ENCODE results near the gene CUEDC1.
"Not testable (repeated sequence)": the region's sequence is repeated elsewhere in the genome, so short reads cannot be mapped to it uniquely, and the experiment has no call there.

The CUEDC1 gene

DNA sequence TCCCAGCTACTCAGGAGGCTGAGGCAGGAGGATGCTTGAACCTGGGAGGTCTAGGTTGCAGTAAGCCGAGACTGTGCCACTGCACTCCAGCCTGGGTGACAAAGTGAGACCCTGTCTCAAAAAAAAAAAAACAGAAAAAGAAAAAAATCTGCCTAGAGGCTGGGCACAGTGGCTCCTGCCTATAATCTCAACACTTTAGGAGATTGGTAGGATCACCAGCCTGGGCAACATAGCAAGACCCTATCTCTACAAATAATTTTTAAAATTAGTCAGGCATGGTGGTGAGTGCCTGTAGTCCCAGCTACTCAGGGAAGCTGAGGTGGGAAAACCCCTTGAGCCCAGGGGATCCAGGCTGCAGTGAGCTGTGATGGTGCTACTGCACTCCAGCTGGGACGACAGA is 17.7 kb downstream of the CUEDC1 start:
- no peak for DNase-seq

DNA sequence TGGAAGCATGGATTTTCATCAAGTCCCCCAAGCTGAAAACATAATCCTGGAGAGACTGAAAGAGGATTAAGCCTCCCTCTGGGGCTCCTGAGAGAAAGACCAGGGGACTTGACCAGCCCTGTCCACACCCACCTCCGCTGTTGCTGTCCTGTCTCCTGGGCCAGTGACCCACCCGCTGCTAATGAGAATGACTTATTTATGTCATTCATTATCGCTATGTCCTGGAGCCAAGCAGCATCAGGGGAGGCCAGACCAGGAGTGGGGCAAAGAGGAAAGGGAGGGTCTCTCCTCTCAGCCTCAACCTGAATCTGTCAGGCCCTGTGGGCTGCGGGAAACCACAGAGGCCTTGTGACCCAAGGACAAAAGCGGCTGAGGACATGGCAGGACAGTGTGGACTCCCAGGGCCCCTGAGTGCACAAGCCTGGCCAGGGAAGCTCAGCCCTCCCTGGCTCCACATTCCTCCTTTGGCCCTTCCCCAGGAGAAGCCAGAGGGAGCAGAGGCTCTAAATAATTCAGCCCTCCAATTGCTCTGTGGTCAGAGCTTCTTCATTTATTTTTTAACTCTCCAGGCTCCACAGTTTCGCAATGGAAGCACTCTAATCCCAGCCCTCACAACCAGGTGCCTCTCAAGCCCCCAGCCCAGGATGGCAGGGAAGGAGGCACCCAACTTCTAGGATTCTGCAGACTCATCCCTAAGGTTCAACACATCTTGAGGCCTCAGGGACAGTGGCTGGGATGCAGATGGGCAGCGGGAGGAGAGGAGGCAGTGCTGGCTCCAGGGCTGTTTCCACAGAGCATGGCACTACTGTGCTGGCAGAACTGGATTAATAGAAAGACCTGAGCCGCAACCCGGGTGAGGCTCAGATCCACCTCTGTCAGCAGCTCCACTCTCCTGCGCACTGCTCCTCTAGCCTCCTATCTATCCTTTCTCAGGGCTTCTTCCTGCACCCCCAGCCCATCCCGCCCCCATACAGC is 19.1 kb downstream of the CUEDC1 start:
- no peak for DNase-seq

DNA sequence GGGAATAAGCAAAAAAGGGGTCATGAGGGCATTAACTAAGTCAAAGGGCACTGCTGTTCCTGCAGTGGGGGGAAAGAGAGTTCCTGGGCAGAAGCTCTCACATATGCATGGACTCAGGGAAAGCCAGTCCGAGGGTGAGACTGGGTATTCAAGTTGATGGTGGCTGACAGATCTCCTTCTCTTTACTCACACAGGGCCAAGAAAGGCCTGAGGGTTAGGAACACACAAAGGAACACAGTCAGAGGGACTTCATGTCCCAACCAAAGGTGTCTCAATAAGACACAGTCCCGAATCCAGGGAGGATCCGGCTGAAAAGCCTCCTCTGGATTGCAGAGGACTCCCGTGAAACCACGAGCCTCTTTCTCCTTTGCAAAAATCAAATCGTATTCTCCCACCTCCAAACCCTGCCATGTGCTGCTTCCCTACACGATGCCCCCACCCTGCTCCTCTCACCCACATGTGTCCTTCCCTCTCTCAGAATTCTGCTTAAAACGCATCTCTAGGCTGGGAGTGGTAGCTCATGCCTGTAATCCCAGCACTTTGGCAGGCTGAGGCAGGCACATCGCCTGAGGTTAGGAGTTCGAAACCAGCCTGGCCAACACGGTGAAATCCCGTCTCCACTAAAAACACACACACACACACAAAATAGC is 23.6 kb downstream of the CUEDC1 start:
- DNase-seq: no peak

DNA sequence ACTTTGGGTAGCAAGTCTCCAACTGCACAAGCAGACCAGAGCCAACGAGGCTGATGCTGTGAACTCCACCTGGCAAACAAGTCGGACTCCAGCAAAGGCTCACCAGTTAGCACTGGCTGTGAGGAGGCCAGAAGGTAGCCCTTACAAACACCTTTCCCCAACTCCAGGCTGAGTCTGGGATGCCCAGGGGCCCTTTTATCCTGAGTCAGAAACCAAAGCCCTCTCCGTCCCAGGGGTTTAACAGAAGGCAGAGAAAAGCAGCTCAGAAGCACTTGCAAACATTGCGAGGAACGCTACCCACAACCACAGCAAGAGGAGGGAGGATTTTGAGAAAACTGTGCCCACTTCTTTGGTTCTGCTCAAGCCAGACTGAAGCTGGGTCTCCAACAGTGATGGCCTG is 25.0 kb downstream of the CUEDC1 start:
- DNase-seq: no peak

DNA sequence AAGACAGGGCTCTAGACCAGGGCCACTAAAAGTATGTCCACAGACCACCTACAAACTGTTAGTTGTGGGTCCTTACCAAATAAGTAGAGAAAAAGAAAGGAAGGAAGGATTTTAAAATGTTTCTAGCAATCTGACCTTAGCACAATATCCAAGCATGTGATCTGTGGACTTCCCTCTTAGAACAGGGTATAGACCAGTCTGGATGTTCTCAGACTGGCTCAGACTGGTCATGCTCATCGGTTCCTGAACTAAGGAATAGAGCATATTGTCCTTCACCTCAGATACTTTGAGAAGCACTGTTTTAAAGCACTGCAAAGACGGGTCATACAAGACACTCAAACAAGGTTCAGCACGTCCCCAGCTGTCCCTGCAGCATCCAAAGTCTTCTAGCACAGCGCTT is 25.8 kb downstream of the CUEDC1 start:
- no peak for DNase-seq

DNA sequence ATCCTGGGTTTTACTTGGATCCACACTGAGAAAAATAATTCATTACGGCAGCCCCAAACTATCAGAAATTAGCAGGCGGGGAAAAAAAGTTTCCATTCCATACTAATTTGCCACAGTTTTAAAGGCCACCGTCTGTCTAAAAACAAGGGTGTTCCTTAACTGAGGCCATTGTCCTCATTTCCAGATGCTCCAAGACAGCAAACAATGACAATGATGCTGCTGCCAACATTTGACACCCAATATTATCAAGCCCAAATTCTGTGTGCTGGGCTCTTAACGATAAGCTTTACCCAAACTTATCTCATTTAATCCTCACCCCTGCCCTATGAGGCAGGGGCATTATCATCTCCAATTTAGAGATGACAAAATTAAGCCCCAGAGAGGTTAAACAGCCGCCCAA is 26.3 kb downstream of the CUEDC1 start:
- no peak for DNase-seq

DNA sequence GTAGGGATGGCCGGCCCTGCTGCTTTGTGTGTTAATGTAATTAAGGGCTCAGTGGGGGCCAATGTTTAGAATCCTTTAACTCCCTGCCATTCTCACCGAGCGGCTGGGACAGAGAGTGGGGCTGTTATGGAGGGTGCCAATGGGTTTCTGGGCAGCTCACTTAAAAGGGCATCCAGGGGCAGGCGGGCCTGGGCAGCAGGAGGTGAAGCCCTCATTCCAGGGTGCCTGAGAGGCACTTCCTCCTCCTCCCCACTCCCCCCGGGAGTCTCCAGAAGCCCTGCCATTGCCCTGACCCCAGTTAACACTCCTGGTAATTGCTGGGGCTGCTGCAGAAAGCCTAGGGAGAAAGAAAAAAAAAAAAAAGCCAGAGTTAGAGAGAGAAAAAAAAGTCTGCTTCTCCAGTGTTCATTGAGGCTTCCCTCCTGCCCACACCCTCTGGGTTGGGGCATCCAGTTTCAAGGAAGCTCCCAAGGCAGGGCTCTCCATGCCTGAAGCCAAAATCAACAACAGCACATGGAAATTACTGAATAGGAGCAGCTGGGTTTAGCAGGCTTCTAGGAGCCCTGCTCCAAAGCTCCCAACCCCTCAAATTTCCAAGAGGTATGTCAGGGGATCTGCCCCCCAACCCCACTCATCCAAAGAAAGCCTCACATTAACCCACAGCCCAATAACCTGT is 28.0 kb downstream of the CUEDC1 start:
- no peak for DNase-seq

DNA sequence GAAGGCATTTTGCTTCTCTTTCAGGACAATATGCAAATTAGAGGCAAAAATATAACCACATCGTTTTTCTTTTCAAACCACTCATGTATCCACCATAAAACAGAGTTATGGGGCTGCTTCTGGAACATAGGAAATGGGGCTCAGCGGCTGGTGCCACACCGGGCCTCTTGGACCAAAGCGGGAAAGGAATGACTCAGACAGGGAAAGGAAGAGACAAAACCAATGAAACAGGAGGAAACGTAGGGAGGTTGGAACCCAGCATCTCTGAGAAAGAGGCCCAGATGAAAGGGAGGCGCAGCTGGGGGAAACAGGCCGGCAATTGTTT is 28.5 kb downstream of the CUEDC1 start:
- DNase-seq: no peak

DNA sequence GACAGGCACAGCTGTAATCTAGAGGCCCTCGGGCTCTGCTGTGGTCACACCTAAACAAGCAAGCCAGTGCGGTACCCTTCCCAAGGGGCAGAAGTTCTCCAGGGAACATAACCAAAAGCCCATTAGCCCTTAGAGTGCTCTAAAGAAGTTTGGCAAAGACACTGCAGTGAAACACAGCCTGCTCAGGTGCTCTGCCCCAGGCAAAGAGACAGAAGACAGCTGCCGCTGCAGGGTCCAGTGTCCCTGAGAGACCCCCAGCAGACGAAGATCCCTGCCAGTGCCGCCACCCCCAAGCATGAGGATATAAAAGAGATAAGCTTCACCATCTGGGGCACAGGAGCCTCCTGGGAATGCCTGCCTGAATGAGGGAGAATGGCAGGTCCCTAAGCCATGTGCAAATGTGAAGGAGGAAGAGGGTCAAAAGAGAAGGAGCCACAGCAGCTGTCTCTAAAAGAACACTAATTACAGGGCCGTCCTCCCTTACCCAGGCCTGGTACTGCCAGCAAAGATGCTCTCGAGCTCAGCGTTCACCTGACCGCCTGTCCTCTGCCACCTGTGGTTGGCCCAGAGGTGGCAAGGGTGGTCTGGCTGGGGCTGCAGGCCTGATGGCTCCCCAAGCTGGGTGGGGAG is 29.7 kb downstream of the CUEDC1 start:
- DNase-seq: no peak

DNA sequence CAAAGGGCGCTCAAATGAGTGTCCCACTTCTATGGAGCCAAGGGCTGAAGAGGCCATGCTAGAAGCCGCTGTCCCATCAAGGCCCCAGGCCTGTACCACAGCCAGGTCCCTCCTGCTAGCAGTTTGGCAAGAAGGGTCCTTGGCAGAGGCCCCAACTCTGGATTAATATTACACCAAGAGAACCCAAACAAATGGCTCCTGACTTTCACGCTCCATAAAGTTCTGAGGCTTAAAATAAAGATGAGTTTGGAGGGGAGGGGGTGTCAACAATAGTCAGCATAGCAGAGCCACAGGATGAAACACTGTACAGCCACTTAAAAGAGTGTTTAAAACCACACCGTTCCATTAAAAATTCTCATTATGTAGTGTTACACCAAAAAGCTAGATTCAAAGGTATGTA is 30.5 kb downstream of the CUEDC1 start:
- no peak for DNase-seq

DNA sequence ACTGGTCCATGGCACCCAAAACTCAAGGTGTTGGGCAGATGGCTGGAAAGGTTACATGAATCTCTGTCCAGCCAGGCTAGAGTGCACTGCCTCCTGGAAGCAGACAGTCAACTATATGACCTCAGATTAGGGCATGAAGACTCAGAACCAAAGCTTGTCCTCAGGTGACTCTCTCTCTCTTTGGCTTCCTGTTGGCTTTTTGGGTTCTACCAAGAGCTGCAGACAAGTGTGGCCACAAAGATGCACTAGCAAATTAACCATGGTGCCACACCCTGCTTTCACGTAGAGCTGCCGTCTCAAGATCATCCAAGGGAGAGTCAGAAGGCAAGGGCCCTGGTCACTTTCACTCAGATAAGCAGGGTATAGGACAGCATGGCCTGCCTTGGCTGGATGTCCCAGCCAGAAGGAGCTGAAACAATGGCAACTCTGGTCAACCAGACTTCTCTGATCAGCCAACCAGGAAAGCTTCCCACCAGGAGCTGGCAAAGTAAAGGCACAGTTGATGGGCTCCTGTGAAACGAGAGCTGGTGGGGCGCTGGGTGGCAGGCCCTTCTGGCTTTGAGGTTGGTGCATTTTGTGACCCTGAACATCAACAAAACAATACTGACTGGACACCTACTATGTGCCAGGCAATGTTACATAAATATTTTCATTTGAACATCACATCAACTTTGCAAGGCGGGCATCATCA is 31.9 kb downstream of the CUEDC1 start:
- no peak for DNase-seq

DNA sequence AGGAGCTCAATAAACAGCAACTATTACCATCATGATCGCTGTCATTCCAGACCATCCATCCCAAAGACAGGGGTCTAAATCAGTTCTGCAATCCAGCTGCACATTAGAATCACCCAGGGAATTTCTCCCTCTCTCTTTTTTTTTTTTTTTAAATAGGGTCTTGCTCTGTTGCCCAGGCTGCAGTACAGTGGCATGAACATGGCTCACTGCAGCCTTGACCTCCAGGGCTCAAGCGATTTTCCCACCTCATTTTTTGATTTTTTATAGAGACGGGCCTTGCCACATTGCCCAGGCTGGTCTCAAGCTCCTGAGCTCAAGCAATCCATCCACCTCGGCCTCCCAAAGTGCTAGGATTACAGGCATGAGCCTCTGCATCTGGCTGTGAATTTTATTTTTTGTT is 32.5 kb downstream of the CUEDC1 start:
- not testable (repeated sequence) for DNase-seq

DNA sequence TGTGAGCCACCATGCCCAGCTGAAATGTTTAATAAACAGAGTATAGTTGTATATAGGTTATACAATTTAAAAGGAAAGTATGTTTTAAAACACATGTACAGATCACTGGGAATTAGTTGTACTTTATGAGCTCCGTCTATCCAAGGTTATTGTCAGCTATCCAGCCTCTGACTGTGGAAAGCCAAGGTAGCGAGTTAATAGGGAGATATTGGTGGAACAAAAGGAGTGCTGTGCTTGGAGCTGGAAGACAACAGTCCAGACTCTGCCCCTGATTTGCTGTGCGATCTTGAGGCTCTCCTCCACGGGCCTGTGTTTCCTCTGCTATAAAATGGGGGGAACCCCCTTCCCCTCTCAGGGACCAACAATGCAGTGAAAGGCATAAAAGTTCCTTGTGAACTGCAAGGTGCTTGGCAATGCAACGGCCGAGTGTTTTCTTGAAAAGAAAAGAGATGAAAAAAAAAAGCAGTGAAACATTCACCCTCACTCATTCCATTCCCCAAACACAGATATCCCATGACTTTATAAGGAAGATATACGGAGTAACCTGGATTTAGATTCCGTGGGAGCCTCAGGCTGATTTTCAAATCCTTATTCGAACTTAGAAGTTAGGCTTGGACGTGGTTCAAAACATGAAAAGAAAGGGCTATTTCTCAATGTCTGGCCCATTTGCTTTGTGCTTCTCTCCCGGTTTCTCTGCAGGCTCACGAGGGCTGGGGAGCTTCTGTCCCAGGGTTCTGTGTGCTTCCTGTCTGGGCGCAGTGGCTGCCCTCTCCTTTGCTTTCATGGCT is 34.1 kb downstream of the CUEDC1 start:
- DNase-seq: no peak

DNA sequence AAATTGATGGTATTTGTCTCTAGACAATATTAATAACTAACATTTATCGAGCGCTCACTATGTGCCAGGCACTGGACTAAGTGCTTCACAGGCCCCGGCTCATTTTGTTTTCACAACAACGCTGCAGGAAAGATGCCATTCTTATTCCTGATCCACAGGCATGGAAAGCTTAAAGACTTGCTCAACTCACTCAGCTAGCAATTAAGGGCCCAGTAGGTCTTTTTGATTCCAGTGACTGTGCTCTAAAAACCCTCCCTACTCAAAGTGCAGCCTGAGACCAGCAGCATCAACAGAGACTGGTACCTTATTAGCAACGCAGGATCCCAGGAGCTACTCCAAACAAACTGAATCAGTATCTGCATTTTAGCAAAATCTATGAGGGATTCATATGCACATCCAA is 35.3 kb downstream of the CUEDC1 start:
- no peak for DNase-seq

DNA sequence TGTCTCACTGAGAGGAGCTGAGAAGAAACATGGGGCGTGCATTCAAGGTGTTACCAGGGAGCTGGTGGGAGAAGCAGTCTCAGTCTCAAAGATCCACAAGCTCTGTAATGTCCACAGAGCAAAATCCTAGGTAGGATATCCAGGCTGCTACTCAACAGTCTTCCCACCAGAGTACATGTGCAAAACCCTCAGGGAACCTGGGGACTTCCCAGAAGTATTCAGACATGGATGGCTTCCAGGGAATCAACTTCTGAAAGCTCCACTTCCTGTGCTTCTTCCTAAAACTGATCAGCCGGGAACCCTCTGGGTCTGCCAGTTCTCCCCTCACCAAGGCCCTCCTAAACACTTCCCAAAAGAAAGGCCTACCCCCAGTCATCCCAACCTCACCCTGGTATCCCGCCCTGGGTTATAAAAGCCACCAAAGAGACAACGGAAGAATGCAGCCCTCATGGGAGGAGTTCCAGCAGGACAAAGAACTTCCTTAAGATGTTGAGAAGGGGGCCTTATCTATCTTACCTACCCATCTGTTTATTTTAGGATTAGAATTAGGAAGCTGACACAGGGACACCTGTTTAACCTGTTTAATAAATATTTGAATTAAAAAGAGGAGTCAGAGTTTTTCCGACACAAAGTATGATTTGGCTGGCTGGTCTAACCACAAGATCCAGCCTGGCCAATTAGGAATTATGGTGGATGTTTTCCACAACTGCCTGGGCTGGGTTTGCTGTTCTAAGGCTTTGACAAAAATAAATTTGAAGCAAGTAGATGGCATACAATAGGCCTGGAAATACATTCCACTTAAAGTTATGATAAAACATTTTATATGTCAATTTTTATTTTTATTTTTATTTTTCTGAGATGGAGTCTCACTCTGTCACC is 37.0 kb downstream of the CUEDC1 start:
- DNase-seq: no peak

DNA sequence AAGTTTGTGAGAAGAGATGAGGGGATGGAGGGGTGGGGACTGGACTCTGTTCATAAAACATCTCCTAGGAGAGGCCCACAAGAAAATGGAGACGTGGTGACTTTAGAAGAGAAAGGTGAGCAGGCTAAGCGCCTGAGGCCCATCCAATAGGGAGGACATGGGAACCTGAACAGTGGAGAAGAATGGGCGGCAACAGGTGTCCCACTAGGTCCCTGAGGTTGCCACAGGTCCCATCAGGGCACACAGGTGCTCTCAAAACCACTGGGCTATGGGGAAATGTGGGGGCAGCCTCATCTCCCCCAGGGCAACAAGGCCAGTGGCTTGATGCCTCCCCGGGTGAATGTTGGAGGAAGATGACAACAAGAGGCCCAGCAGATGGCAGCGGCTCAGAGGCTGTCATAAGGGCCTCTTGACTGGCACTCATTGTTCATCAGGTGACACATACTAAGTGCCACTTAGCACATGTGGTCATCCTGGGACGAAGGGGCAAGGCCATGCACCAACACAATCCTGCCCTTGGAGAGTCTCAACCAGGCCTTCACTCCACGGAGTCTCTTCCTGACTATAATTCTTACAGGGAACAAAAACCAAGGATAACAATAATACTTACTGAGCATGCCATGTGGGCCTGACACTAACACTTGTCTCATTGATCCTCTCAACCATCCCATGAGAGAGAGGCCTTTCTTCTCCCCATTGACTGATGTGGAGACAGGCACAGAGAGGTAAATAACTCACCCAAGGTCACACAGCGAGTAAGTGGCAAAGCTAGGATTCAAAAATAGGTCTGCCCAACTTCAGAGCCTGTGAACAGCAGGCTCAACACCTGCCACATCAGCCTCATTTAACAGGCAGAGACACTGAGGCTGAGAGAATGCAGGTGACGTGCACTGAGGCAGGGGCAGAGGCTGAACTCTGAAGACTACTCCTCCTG is 38.0 kb downstream of the CUEDC1 start:
- peak; percentile 36 for DNase-seq

DNA sequence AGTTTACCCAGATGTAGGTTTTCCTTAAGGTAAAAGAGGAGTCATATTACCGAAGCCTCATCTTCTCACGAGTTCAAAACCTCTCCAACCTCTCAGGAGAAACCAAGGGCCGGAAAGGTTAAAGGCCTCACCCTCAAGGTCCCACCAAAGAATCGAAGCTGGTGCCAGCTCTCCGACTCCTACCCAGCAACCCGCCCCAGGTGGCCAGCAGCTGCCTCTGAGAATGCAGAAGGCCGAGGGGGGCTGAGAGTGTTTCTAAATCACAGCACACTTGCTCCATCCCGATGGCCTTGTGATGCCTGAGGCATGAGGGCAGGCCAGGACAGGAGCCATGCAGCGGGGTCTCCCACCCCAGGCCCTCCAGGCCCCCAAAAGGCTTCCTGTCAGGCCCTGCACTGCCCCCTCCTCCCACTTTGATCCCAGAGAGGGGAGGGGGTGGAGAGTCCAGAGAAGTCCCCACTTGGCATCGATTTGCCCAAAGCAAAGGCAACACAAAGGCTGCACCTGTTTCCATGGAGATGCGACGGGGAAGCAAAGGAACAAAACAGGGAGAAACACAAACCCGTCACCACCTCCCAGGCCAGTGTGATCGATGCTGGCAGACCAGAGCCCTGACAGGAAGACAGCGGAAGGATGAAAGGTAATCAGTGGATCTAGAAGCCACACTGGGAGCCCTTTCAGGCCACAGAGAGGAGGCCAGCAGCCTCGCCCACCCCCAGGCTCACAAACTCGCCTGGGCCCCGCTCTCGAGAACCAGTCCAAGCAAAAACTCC is 39.0 kb downstream of the CUEDC1 start:
- no peak for DNase-seq

DNA sequence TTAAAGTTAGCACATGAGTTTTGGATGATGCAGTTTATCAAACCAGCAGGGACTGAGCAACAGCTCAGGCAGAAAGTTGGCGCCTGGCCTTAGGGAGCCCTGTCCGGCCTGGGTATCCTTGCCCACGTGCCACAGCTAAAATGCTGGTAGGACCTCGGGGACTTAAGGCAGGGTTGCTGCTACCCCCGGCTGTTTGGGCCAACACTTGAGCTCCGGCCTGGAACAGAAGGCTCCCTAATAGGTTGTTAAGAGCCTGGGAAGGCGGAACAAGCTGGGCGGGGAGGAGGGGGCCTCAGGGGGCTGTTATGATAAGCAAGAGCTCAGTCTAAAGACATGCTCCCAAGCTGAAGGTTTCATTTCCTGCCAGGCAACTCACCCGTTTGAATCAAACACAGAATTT is 39.7 kb downstream of the CUEDC1 start:
- no peak for DNase-seq
